Measurements from ENCODE around the gene ZNF366.

DNA sequence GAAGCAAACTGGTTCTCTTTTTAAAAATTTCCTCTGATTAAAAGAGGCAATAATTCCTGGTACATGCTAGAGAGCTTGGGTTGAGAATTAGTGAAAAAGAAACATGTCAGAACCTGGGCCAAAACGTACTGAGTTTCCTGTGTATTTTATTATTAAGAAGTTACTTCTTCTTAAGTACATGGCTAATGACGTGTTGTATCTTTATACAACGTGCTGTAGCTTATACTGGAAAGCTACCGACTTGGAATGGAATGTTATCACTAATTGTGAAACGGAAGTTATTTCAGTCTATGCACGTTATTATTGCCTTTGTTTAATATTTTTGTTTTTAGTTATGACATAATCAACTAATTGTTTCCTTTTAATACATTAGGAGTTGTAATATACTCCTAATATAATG is 43.1 kb downstream of the ZNF366 start:
- TF ChIP-seq CTCF (IDR thresholded peaks at IDR 0.05) = no peak
- TF ChIP-seq POLR2A (IDR thresholded peaks at IDR 0.05) = no peak

Data from uterus (tissue), 2 donors.